MM.1S (cell line): ENCODE data around the gene HVCN1.

ENCODE experiments used
- CTCF ChIP-seq: fragments of 300-600 bp; sonication (generic); IDR thresholded peaks from 2 replicates; pipeline ENCODE4 v1.5.1; 2016; ENCODE audit warnings: antibody characterized with exemption, low read length, mixed read lengths
- EZH2 ChIP-seq: fragments of 300-600 bp; sonication (generic); optimal IDR thresholded peaks from 2 replicates; pipeline ENCODE3; 2017; ENCODE audit warnings: low read depth, mild to moderate bottlenecking, antibody characterized with exemption, low read length, mixed read lengths
- EZH2phosphoT487 ChIP-seq: fragments of 300-600 bp; sonication (generic); IDR thresholded peaks from 2 replicates; pipeline ENCODE4 v1.6.1; 2018; ENCODE audit warnings: antibody characterized with exemption, low read length

- no peak for TF ChIP-seq CTCF
- no peak for TF ChIP-seq EZH2
- no peak for TF ChIP-seq EZH2phosphoT487
Measured at GRCh38 chr12:110684312-110684836, 4.5 kb downstream of the HVCN1 start.
